GM13976 (cell line): ENCODE data around the gene ERC2.

Experiments
- DNase-seq: peaks from one replicate; pipeline ENCODE4 v3.0.0; 2012; ENCODE audit warnings: low spot score
- in situ Hi-C: fragments of 300-500 bp; cut with MboI; formaldehyde crosslinking; loops from one replicate; pipeline ENCODE4 v1.12.0; 2022; ENCODE audit warnings: low sequenced_read_pairs, mixed read lengths, inconsistent platforms; ENCODE audit not compliant: unreplicated experiment
- TF ChIP-seq, protein P1 (sequence below): IDR thresholded peaks from 2 replicates; pipeline ENCODE4 v1.5.1; 2012; ENCODE audit warnings: borderline replicate concordance, mild to moderate bottlenecking; ENCODE audit not compliant: insufficient read depth; ENCODE audit errors: extremely low read depth, missing control alignments, control extremely low read depth

The ERC2 gene

GRCh38 chr3:56406826-56407515 is 61.3 kb downstream of the ERC2 start:
- in situ Hi-C loops = no loop called here
- DNase-seq = no peak
- TF ChIP-seq, protein P1, sequence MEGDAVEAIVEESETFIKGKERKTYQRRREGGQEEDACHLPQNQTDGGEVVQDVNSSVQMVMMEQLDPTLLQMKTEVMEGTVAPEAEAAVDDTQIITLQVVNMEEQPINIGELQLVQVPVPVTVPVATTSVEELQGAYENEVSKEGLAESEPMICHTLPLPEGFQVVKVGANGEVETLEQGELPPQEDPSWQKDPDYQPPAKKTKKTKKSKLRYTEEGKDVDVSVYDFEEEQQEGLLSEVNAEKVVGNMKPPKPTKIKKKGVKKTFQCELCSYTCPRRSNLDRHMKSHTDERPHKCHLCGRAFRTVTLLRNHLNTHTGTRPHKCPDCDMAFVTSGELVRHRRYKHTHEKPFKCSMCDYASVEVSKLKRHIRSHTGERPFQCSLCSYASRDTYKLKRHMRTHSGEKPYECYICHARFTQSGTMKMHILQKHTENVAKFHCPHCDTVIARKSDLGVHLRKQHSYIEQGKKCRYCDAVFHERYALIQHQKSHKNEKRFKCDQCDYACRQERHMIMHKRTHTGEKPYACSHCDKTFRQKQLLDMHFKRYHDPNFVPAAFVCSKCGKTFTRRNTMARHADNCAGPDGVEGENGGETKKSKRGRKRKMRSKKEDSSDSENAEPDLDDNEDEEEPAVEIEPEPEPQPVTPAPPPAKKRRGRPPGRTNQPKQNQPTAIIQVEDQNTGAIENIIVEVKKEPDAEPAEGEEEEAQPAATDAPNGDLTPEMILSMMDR = no peak

DNA sequence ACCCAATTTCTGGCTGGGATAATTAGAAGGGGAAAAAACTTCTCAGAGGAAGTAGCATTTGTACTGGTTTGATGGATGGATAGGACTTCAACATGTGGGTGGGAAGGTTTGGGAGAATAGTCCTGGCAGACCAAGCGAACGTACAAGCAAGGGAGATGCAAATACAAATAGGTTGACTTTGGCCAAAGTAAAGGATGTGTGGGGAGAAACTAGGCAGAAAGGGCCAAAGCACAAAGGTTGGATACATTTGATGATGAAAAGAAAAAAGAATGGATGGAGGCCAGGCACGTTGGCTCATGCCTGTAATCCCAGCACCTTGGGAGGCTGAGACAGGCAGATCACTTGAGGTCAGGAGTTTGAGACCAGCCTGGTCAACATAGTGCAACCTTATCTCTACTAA is 63.4 kb downstream of the ERC2 start:
- in situ Hi-C loops = no loop called here
- DNase-seq = no peak
- TF ChIP-seq, protein P1 = no peak

DNA sequence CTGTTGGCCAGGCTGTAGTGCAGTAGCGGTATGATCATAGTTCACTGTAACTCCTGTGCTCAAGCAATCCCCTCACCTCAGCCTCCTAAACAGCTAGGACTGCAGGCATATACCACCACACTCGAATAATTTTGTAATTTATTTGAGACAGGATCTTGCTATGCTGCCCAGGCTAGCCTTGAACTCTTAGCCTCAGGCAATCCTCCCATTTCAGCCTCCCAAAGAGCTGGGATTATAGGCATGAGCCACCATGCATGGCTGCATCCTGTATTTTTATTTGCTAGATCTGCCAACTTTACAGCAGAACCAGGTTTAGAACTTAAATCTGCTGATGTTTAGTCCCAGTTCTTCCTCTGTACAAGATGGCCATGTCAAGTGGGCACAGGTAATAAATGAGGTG is 69.6 kb downstream of the ERC2 start:
- in situ Hi-C loops = no loop called here
- TF ChIP-seq, protein P1 = no peak
- no peak for DNase-seq

- DNase-seq = no peak
- in situ Hi-C loops = no loop called here
- TF ChIP-seq, protein P1 = no peak
Observed at GRCh38 chr3:56397798-56398197, 70.5 kb downstream of the ERC2 start.

DNA sequence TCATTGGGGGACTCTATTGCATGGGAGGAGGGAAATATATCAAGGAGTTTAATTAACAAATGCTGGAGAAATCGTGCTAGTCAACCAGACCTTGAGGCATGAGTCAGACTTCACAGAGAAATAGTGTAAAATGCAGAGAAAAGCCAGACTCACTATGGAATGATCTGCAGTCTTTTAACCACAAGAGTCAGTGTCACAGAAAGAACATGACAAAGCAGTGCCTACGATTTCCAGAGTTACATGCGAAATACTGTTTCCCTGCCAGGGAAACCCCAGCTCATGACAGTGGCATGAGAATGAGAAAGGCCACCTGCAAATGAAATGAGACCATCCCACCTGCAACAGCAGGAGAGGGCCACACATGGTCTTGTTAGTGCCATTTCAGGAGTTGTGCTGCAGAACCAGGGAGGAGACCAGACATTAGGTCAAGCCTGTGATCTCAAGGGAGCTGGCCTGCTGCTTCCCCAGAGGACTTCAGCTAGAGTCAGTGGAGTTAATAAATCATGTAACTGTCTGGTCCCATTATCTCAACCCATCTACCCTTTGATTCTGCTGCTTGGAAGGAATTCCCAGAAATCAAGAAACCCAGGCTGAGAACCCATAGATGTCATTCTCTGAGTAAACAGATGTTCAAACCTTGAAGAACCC is 79.0 kb downstream of the ERC2 start:
- in situ Hi-C loops = no loop called here
- TF ChIP-seq, protein P1 = no peak
- DNase-seq = no peak

- in situ Hi-C loops = no loop called here
- no peak for DNase-seq
- TF ChIP-seq, protein P1 = no peak
Observed at GRCh38 chr3:56383092-56383491, 85.2 kb downstream of the ERC2 start.

- TF ChIP-seq, protein P1 = no peak
- no peak for DNase-seq
- in situ Hi-C loops = no loop called here
Observed at GRCh38 chr3:56379723-56380287, 88.5 kb downstream of the ERC2 start.
